Hypothalamus (tissue), 51 donors: ENCODE measurements around the gene TOLLIP.
"Not testable (repeated sequence)": the region's sequence is repeated elsewhere in the genome, so short reads cannot be mapped to it uniquely, and the experiment has no call there.

ENCODE experiments used
- DNase-seq, 51 donors: peaks; one replicate each; lab custom pipeline; 2025; lab: John Stamatoyannopoulos, UW

The TOLLIP gene

GRCh38 chr11:1270476-1270875 lies 39.0 kb downstream of the TOLLIP start:
- DNase-seq, result no peak

GRCh38 chr11:1269957-1270356 lies 39.5 kb downstream of the TOLLIP start:
- peak in 10 of 51 donors; percentile 11 to 51 (median 24) for DNase-seq

- peak in 6 of 51 donors; percentile 2 to 40 (median 13) for DNase-seq
These were observed 41.9 kb downstream of the TOLLIP start for GRCh38 chr11:1267441-1268100.

- not testable (repeated sequence) for DNase-seq
These were observed 42.5 kb downstream of the TOLLIP start for GRCh38 chr11:1266976-1267375.

DNA sequence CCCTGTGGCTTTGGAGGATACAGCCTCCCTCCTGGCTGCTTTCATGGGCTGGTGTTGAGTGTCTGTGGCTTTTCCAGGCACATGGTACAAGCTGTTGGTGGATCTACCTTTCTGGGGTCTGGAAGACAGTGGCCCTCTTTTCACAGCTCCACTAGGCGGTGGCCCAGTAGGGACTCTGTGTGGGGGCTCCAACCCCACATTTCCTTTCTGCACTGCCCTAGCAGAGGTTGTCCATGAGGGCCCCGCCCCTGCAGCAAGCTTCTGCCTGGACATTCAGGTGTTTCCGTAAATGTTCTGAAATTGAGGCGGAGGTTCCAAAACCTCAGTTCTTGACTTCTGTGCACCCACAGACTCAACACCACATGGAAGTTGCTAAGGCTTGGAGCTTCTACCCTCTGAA lies 44.0 kb downstream of the TOLLIP start:
- DNase-seq, result not testable (repeated sequence)

- peak in 2 of 51 donors; percentile 11 to 40 for DNase-seq
These were observed 45.0 kb downstream of the TOLLIP start for GRCh38 chr11:1264444-1264843.

GRCh38 chr11:1263010-1263409 lies 46.4 kb downstream of the TOLLIP start:
- no peak for DNase-seq

GRCh38 chr11:1262172-1263006 lies 47.0 kb downstream of the TOLLIP start:
- peak; percentile 29 to 97 (median 86) for DNase-seq

- no peak for DNase-seq
These were observed 48.0 kb downstream of the TOLLIP start for GRCh38 chr11:1261241-1262071.

DNA sequence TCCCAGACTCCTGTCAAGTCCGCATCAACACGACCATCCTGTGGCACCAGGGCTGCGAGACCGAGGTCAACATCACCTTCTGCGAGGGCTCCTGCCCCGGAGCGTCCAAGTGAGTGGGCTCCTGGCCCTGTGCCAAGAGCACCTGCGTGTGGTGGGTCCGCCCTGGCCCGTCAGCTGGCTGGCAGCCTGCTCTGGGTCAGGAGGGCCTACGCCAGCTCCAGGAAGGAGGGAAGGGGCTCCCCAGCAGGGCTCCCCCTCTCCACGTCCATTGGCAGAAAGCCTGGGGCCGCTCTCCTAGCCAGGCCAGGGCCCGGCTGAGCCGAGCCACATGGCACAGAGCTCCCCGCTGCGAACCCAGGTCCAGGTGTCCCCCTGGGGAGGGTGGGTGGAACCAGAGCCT lies 48.8 kb downstream of the TOLLIP start:
- DNase-seq, result no peak

- peak in 1 of 51 donors; percentile 7 for DNase-seq
These were observed 49.4 kb downstream of the TOLLIP start for GRCh38 chr11:1260023-1260501.

- DNase-seq, result no peak
These were observed 49.9 kb downstream of the TOLLIP start for GRCh38 chr11:1259561-1259960.

DNA sequence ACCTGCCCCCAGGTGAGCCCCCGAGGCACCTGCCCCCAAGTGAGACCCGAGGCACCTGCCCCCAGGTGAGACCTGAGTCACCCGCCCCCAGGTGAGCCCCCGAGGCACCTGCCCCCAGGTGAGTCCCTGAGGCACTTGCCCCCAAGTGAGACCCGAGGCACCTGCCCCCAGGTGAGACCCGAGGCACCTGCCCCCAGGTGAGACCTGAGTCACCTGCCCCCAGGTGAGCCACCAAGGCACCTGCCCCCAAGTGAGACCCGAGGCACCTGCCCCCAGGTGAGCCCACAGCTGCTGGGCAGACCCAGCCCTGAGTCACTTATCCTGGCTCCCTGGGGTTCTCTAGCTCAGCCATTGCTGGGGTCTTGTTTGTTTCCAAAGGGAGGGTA lies 50.4 kb downstream of the TOLLIP start:
- DNase-seq, result no peak

- DNase-seq, result no peak
These were observed 50.9 kb downstream of the TOLLIP start for GRCh38 chr11:1258401-1259075.

DNA sequence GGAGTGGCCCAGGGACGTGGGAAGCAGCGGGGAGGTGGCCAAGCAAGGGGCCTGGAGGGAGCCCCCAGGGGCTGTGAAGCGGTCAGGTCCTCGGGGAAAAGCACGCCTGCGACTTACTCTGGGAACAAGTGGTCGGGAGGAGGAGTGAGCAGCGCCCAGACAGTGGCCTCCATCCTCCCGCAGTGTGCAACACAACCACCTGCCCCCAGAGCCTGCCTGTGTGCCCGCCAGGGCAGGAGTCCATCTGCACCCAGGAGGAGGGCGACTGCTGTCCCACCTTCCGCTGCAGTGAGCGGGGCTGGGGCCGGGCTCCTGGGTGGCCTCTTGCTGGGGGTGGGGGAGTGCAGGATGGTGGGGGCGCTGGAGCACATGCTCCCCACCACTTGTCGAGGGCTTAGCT lies 51.5 kb downstream of the TOLLIP start:
- no peak for DNase-seq

GRCh38 chr11:1257366-1257765 lies 52.1 kb downstream of the TOLLIP start:
- no peak for DNase-seq

DNA sequence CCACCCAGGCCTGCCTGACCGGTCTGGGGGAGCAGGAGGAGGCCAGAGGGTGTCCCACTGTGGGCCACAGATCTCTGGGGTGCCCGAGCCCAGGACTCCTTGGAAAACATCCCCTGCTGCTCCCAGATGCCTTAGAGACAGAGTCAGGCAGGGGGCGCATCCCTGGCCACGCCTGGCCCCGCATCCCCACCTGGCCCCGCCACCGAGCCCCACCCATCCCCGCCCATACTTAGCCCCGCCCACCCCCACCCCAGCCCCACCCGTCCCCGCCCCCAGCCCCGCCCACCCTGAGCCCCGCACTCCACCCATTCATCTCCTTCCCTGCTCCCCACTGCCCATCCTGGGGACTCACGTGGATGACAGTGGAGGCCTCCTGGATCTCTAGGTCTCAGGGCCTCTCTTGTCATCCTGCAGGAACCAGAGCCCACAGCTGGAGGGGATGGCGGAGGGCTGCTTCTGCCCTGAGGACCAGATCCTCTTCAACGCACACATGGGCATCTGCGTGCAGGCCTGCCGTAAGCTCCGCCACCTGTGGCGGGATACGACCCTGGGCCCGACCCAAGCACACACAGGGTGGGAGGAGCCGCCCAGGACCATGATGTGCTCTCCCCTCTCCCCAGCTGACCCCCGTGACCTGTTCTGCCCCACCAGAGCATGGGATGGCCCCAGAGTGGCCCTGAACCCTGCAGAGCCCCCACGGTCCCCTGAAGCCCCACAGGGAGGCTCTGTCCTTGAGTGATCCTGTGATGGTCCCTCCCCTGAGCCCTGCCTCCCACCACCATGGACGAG lies 53.0 kb downstream of the TOLLIP start:
- no peak for DNase-seq

DNA sequence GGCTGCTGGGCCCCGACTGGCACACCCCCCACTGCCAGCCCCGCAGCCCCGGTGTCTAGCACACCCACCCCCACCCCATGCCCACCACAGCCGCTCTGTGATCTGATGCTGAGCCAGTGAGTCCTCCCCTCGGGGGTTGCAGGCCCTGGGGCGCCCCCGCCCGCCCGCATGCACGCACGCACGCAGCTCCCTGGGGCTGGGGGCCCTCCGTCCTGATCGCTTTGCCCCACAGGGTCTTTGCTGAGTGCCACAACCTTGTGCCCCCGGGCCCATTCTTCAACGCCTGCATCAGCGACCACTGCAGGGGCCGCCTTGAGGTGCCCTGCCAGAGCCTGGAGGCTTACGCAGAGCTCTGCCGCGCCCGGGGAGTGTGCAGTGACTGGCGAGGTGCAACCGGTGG lies 54.3 kb downstream of the TOLLIP start:
- no peak for DNase-seq

DNA sequence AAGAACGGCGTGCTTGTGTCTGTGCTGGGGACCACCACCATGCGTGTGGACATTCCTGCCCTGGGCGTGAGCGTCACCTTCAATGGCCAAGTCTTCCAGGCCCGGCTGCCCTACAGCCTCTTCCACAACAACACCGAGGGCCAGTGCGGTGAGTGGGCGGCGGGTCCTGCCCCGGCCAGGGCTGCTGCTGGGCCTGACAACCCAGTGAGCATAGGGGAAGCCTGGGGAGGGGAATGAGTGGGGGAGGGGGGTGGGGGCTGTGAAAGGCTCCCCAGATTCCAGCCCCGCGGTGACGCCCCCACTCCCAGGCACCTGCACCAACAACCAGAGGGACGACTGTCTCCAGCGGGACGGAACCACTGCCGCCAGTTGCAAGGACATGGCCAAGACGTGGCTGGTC lies 54.7 kb downstream of the TOLLIP start:
- no peak for DNase-seq
